ENCODE data around the gene PRSS3.
A peak's percentile ranks its signal among the peaks of the same experiment; 100 is the strongest.
"Not testable (repeated sequence)": the region's sequence is repeated elsewhere in the genome, so short reads cannot be mapped to it uniquely, and the experiment has no call there.

PRSS3 gene

DNA sequence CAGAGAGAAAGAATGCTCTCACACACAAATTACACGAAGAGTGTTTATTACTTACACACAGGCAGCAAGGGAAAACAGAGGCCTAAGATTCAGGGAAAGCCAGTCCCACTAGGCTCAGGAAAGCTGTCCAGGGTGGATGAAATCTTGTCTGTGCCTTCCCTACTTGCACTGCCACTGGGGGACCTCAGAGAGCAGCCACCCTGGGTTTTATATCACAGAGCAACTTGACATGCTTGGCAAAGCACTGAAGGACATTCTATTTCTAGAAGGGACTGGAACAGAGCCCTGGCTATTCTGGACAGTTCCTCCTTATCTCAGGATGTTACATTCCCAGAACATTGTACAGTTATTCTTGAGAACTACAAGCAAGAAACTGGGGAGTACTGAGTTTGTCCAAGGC is 7.5 kb upstream of the PRSS3 start:
- DNase-seq, result no peak

DNA sequence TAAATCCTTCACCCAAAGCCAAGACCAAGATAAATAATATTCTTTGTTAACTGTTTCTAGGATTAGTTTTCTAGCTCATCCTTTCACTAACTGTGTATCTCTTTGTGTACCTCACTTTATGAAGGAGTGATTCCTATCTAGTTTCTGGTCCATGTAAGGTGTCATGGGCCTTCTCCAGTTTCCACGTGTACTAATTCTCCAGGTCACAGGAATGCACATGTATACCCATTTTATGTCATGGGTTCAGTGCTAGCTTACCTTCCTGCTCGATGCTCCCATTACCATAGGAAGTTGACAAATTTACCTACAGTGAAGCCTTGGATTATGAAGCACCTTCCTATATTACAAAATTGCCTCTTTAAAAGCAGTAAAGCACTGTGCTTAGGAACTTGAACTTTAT is 5.9 kb upstream of the PRSS3 start:
- DNase-seq, result not testable (repeated sequence)

DNA sequence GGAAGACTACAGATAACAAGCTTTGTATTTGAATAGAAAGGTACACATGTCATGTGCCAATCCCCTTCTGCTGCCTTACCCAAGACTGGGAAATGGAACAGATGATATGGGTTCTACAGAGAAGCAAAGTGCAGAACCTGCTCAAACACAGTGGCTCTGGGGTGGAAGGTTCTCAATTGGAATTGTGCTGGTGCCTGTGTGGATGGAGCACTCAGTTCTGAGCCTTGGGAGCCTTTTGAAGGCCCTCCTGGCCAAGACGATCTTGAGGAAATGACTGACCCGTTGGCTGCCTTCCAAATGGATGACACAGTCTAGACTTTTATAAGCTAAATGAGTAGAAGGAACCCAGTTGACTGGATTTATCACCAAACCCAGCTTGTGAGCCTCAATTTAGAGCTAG is 4.2 kb upstream of the PRSS3 start:
- DNase-seq, result no peak

DNA sequence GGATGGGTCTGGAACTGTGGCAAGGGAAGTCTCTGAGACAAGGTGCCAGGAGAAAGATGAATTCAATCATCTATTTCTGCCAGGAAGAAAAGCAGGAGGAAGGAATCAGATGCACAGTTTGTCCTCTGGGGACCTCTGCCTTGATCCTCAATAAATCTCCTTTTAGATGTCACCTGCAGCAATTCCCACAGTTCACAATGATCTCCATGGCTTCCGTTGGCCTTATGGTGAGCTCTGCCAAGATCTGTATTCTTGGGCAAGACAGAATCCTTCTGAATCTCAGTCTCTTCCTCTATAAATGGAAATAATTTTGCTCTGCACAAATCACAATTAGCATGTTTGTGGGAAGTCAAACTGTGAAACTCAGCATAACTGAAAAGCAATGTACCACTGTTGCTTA is 1.9 kb upstream of the PRSS3 start:
- not testable (repeated sequence) for DNase-seq

DNA sequence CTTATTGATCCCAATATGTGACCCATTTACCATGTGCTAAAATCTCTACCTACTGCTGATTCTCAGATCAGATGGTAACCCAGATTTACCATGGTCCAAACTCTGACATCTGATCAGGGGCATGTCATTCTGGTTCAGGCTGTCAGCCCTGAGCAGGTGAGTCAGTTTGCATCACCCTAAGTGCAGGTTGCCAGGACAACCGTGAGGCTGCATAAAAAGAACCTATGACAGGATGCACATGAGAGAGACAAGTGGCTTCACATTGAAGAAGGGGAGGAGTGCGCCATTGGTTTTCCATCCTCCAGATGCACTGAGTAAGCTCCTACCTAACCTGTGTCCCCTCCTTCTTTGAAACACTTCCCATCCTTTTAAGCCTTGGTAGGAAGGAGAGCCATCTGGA is 801 bp upstream of the PRSS3 start:
- no peak for DNase-seq

DNA sequence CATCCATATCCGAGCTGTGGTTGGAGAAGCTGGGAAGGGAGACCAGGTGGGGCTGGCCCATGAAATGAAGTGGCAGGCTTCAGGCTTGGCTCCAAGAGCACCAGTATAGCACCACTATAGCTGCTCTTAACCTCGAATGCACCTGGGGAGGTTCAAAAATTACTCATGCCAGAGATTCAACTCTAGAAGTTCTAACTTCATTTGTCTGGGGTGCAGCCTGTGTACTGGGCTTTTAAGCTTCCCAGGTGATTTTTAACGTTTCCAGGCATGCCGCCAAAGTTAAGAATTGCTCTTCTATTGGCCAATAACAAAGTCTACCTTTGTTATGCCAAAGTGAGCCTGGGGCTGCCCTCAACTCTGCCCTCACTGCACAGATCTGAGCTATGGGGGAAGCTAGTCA is 458 bp downstream of the PRSS3 start:
- no peak for DNase-seq

DNA sequence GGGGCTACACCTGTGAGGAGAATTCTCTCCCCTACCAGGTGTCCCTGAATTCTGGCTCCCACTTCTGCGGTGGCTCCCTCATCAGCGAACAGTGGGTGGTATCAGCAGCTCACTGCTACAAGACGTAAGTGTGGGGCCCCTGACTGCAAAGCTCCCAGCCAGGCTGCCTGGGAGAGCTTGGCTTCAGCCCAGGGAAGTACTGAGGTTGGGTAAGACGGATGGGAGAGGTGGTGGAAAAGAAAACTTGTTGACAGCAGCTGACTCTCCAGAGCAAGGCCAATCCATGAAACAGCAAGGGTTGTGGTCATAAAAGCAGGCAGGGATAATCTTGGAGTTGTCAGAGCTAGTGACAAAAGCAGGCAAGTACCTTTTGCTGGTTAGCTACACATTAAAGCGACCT is 1.3 kb downstream of the PRSS3 start:
- DNase-seq, result not testable (repeated sequence)

DNA sequence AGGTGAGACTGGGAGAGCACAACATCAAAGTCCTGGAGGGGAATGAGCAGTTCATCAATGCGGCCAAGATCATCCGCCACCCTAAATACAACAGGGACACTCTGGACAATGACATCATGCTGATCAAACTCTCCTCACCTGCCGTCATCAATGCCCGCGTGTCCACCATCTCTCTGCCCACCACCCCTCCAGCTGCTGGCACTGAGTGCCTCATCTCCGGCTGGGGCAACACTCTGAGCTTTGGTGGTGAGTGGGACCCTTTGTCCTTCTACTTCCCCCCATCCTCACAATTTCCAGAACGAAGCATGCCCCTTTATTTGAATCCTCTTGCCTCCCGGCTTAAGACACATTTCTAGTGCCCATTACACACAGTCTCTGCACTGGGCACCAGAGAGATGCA is 2.5 kb downstream of the PRSS3 start:
- DNase-seq, result no peak

DNA sequence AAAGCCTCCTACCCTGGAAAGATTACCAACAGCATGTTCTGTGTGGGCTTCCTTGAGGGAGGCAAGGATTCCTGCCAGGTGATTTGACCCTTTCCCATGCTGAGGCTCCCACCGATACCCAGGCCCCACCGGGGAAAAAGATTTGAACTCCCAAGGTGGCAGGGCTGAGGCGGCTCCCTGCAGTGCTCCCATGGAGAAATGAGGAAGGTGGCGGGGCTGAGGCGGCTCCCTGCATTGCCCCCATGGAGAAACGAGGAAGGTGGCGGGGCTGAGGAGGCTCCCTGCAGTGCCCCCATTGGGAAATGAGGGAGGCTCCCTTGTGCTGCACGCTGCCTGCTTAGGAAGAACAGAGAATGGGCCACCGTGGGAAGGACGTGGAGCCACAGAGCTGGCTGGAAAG is 3.2 kb downstream of the PRSS3 start:
- DNase-seq, result no peak

DNA sequence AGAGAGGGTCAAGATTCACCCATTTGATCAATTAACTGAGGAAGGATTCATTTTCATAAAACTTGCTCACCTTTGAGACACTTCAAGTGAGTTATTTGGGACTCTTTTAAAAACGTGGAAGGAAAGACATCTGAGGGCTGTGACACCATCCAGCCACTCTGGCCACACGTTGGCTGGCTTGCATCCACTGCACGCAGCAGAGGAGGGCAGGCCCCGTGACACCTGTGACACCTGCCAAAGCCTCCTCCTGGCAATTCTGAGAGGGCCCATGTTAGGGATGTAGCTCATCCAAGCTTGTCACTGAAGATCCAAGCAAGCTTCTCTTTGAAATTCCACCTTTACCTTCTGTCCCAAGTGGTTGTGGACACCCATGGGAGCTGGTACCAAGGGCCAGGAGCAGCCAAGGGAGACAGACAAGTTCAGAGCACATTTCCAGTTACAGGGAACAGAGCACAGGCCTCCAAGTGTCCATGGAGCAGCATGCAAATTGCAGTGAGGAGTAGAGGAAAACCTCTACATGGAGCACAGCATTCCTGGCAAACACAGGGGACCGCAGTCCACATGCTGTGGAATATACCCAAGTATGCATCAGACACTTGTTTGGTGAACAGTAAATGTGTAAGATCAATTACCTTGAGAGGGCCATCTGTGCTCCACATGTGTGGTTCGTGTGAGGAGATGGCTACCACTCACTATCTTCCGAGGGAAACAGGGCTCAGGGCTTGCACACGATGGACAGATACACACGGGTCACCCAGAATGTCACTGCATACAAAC is 4.8 kb downstream of the PRSS3 start:
- DNase-seq, result no peak

DNA sequence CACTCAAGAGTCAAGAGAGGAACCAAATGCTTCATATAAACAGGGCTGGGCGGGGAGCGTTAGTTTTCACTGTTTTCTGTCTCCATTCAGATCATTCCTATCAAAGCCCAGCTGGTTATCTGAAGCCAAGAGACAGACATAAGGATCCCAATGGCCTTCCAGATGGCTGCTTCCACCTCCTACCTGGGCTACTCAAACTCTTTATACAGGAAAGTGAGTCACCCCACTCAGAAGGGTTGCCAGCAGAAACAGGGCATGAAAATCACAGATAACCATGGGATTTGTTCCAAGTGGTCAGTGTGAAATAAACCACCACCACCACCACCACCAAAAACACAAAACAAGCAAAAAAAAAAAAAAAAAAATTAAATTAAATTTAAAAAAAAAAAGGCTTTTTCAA is 5.5 kb downstream of the PRSS3 start:
- no peak for DNase-seq

DNA sequence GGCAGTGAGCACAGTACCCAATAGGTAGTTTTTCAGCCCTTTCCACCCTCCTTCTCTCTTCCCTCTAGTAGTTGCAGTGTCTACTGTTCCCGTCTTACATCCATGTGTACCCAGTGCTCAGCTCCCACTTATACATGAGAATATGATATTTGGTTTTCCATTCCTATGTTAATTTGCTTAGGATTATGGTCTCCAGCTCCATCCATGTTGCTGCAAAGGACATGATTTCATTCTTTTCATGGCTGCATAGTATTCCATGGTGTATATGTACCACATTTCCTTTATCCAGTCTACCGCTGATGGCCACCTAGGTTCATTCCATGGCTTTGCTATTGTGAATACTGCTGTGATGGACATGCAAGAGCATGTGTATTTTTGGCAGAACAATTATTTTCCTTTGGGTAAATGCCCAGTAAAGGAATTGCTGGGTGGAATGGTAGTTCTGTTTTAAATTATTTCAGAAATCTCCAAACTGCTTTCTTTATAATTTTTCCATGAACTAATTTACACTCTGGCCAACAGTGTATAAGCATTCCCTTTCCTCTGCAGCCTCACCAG is 6.7 kb downstream of the PRSS3 start:
- not testable (repeated sequence) for DNase-seq

DNA sequence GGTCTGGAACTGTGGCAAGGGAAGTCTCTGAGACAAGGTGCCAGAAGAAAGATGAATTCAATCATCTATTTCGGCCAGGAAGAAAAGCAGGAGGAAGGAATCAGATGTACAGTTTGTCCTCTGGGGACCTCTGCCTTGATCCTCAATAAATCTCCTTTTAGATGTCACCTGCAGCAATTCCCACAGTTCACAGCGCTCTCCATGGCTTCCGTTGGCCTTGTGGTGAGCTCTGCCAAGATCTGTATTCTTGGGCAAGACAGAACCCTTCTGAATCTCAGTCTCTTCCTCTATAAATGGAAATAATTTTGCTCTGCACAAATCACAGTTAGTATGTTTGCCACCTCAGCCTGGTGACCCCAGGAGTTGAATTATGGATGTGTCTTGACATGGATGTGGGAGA is 8.8 kb downstream of the PRSS3 start:
- not testable (repeated sequence) for DNase-seq

DNA sequence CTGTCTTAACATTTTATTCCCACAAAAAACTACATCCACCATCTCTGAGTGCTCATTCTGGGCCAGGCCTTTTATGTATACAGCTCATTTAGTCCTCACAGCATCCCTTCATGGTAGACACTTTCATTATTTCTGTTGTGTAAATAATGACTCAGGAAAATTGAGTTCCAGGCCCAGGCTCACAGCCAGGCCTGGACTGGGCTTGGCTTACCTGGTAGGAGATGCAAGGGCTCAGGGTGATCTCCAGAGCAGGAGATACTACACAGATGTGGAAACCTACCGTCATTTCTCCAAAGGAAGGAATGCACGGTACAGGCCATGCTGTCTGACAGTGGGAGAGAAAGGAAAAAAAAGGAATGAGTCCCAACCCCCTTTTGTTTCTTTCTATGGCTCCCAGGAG is 11.8 kb downstream of the PRSS3 start:
- not testable (repeated sequence) for DNase-seq

DNA sequence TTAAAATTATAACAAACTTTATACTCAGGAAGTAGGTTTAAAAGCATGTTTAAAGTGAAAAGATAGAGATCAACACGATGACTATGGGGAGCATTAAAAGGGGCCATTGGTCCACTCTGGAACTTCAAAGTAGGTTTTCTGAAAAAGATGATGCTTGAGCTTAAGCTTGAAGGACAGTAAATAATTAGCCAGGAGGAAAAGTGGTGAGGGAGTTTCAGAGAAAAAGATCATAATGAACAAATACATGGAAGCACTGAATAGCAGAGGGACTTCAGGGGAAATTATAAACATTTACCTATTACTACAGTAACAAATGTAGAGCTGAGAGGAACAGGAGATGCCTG is 13.6 kb downstream of the PRSS3 start:
- DNase-seq, result not testable (repeated sequence)

DNA sequence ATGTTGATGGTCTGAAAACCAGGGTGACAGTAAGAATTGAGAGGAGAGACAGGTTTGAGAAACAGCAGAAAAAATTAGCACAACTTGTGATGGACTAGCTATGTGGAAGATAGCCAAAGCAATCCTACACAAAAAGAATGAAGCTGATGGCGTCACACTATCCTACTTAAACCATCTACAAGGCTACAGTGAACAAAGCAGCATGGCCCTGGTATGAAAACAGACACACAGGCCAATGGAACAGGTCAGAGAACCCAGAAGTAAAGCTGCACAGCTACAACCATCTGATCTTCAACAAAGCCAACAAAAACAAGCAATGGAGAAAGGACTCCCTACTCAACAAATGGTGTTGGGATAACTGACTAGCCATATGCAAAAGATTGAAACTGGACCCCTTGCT is 14.1 kb downstream of the PRSS3 start:
- DNase-seq, result no peak

DNA sequence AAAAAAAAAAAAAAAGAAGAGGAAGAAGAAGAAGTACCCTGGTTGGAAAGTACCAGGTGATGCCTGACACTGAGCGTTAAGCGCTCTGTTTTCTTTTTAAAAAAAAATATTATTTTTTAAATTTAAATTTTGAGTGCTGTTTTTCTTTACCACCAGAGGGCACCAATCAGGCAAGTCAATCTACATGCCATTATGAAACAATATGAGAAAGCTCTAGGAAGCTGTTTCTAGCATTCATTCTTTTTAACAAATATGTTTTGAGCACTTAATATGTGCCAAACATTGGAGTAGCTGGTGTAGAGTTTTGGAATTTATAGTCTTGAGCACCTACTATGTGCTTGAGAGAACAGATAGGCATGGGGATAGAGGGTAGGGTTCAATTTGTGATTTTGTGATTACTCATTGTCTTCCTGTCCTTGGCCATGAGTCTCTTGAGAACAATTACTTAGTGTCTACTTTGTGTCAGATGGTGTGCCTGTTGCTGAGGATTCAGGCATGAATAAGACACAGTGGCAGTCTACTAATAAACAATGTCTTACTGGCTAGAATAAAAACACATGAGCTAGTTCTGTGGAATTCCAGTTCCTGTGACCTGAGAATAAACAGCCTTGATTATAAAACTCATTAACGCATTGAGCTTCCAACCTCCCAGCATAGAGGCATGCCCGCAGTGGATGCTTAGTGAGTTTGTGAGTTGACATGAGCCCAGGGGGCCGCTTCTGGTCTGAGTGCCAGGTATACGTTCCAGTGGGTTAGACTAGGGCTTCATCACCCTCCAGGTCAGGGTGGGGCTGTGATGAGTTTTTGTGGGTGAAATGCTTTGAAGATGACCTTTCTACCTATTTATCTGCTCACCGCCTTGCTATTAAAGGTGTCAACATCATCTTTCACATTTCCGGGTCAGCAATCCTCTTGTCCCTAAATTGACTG is 18.6 kb downstream of the PRSS3 start:
- DNase-seq, result no peak

DNA sequence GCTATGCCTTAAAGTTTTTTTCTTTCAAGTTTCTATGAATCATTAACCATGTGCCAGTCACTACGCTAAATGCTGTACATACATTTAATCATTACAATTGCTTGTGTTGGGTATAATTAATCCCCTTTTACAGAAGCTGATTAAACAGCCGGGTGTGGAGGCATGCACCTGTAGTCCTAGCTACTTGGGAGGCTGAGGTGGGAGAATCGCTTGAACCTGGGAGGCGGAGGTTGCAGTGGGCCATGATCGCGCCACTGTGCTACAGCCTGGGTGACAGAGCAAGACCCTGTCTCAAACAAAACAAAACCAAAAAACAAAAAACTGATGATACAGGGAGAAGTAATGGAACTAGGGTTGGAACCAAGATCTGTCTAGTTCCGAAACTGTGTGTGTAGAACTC is 20.4 kb downstream of the PRSS3 start:
- no peak for DNase-seq

DNA sequence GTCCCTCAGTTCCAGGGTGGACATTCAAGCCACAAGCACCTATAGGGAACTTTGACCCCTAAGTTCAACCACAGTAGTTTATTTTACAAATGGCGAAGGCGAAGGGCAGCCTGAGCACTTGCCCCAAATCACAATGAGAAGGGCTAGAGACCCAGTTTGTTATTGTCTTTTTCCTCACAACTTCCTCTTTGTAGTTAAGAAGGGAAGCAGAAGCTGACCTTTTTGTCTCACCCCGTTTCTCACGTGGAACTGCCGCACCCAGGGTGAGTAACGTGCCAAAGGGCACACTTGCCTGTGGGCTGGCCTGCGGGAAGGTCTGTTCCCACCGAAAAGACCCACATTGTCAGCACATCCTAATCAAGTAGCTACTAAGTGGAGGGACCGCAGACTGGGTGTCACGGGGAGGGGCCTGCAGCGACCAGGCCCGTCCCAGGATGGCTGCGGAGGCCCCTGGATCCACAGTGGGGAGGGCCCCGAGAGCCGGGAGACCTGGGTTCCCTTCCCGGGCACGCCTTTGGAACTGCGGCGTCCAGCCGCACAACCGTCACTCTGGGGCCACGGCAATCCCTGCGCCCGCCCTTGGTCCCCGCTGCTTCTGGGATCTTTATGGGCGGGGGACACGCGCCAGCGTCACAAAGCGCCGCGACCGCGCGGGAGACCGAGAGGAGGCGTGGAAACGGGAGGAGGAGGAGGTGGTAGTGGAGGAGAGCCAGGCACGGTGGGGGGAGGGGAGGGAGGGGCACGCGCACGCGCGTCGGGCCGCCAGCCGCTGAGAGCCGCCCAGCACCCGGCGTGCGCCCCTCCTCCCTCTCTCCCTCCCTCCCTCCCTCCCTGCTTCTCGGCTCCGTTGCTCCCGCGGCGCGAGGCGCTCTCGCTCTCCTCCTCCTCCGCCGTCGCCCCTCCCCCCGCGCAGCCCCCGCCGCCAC is 21.2 kb downstream of the PRSS3 start, which contains the start of gene UBE2R2:
UBE2R2 (plus strand) TSS at position 834 of the 926 bp plus-strand sequence. CDS start 598 bp downstream, outside the sequence.
- peak; percentile 59 for DNase-seq

DNA sequence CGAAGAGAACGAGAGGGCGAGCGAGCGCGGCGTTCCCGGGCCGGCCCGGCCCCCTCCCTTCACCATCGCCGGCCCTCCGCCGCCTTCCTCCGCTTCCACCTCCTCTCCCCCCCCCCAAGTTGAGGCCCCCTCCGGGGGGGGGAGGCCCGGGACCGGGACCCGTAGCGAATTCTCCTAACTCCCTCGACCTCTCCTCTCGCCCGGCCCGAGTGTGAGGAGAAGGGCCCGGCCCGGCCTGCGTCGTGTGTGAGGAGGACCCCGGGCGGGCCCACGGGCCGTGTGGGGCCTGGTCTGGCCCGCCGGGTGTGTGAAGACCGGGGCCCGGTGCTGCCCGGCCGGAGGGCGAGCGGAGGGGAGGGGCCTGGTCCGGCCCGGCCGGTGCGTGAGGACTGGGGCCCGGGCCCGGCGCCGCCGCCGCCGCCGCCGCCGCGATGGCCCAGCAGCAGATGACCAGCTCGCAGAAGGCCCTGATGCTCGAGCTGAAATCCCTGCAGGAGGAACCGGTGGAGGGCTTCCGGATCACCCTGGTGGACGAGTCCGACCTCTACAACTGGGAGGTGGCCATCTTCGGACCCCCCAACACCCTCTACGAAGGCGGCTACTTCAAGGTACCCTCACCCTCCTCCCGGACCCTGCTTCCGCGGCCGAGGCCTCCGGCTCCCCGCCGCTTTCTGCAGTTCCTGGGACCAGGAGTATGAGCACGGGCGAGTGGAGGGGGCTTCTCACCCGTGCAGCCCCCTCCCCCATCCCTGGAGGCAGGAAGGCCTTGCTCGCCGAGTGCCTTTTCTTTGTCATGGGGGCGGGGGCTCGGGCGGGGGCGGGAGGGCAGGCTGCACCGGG is 22.2 kb downstream of the PRSS3 start:
- no peak for DNase-seq

DNA sequence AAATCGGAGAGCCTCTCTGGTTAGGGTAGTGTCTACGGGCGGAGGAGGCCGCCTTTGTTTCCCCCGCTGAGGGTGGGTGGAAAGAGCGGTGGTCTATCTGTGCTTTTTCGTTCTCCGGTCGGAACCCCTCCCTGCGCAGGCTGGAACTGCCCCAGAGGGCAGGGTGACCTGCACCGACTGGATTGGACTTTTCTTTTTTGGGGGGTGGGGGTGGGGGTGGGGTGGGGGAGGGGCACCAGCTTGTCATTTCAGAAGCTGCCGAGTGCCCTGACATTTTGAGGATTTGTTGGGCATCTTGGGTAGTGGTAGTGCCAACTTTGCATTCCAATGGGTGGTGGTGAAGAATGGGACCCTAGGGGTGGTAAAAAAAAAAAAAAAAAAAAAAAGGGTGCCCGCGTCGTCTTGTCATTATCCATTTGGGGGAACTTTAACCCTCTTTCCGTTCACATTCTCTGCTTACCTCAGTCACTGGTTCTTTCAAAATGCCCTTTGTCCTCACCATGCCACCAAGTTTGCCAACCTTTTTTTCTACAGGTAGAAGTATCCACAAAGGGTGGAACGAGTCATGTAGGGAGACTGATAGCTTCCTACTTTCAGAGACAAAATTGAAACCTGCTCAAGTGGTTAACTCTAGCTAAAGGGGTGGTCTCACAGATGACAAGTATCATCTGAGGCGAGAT is 22.9 kb downstream of the PRSS3 start:
- no peak for DNase-seq
